Hepatocyte (in vitro differentiated cells): Measurements from ENCODE around the gene TRIP10.

Source experiments
- CTCF ChIP-seq: fragments of 200-600 bp; sonication (generic); IDR thresholded peaks from 2 replicates; pipeline ENCODE4 v1.5.1; 2016; ENCODE audit warnings: antibody characterized with exemption, mild to moderate bottlenecking; ENCODE audit not compliant: poor library complexity
- EZH2 ChIP-seq: fragments of 200-600 bp; sonication (generic); IDR thresholded peaks from 2 replicates; pipeline ENCODE4 v1.6.1; 2016; ENCODE audit warnings: antibody characterized with exemption, mild to moderate bottlenecking, borderline replicate concordance
- EZH2phosphoT487 ChIP-seq: fragments of 200-600 bp; sonication (generic); IDR thresholded peaks from one replicate; pipeline ENCODE4 v1.6.1; 2018; ENCODE audit warnings: antibody characterized with exemption, mild to moderate bottlenecking, low read depth, moderate library complexity; ENCODE audit not compliant: unreplicated experiment, severe bottlenecking

GRCh38 chr19:6699935-6700334 is 39.5 kb upstream of the TRIP10 start:
- TF ChIP-seq CTCF (no peak), EZH2phosphoT487 (no peak), EZH2 (no peak)
